ENCODE measurements around the gene SH3BP5.

DNA sequence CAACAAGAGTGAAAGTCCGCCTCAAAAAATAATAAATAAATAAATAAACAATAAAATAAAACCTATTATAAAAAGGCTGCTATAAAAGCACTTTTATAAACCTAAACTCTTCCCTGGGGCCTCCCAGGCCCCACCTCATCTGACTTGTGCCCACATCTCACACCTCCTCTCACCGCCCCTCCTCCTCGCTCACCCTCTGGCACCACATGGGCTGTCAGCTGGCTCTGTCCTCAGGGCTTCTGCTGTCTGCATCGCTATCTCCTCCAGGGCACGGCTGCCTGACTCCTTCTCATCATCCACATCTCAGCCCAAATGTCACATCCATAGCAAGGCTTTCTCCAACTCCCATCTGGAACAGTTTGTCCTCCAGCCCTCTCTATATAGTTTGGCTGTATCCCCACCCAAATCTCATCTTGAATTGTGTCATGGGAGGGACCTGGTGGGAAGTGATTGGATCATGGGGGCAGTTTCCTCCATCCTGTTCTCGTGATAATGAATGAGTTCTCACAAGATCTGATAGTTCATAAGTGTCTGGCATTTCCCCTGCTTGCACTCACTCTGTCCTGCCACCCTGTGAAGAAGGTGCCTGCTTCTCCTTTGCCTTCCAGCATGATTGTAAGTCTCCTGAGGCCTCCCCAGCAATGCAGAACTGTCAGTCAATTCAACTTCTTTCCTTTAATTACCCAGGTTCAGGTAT, 8.8 kb upstream of the SH3BP5 start:
- TF ChIP-seq, protein P1, sequence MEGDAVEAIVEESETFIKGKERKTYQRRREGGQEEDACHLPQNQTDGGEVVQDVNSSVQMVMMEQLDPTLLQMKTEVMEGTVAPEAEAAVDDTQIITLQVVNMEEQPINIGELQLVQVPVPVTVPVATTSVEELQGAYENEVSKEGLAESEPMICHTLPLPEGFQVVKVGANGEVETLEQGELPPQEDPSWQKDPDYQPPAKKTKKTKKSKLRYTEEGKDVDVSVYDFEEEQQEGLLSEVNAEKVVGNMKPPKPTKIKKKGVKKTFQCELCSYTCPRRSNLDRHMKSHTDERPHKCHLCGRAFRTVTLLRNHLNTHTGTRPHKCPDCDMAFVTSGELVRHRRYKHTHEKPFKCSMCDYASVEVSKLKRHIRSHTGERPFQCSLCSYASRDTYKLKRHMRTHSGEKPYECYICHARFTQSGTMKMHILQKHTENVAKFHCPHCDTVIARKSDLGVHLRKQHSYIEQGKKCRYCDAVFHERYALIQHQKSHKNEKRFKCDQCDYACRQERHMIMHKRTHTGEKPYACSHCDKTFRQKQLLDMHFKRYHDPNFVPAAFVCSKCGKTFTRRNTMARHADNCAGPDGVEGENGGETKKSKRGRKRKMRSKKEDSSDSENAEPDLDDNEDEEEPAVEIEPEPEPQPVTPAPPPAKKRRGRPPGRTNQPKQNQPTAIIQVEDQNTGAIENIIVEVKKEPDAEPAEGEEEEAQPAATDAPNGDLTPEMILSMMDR (conservative IDR thresholded peaks at IDR 0.05): no peak
- TF ChIP-seq EZH2 (IDR thresholded peaks at IDR 0.05; ENCODE audit: low read depth): no peak
